Kidney epithelial cell (primary cell): ENCODE data around the gene AGXT. TPM values are rescaled to one million over a fixed set of nuclear protein-coding genes. Genes with fewer than 3 reads are reported as not detected.

Experiments
- DNase-seq: peaks from one replicate; pipeline ENCODE4 v3.0.0-alpha.2; 2010; ENCODE audit warnings: low read depth
- H3K27me3 ChIP-seq: 2 replicates; pipeline ENCODE4 v1.6.0; 2011; ENCODE audit warnings: low read length; ENCODE audit not compliant: control insufficient read depth, insufficient read depth
- H3K36me3 ChIP-seq: 2 replicates; pipeline ENCODE4 v1.5.1; 2011; ENCODE audit warnings: low read length; ENCODE audit not compliant: control insufficient read depth, insufficient read depth
- H3K4me3 ChIP-seq: 2 replicates; pipeline ENCODE4 v1.5.1; 2011; ENCODE audit warnings: low read depth, mild to moderate bottlenecking, control low read depth, low read length
- total RNA-seq: library from RNA; depleted of rRNA; stranded (reverse); fragments of >200 nt; gene quantifications from 2 replicates; pipeline ENCODE4 v1.2.3, GENCODE V29; 2015
- TF ChIP-seq, protein P1 (sequence below): IDR thresholded peaks from 2 replicates; pipeline ENCODE4 v1.5.1; 2011; ENCODE audit warnings: mild to moderate bottlenecking, moderate library complexity, low read length, control low read depth, inconsistent platforms; ENCODE audit not compliant: insufficient read depth, poor library complexity, severe bottlenecking

The AGXT gene
- total RNA-seq, 1 donor from 2014 or later, result 0.25 TPM

DNA sequence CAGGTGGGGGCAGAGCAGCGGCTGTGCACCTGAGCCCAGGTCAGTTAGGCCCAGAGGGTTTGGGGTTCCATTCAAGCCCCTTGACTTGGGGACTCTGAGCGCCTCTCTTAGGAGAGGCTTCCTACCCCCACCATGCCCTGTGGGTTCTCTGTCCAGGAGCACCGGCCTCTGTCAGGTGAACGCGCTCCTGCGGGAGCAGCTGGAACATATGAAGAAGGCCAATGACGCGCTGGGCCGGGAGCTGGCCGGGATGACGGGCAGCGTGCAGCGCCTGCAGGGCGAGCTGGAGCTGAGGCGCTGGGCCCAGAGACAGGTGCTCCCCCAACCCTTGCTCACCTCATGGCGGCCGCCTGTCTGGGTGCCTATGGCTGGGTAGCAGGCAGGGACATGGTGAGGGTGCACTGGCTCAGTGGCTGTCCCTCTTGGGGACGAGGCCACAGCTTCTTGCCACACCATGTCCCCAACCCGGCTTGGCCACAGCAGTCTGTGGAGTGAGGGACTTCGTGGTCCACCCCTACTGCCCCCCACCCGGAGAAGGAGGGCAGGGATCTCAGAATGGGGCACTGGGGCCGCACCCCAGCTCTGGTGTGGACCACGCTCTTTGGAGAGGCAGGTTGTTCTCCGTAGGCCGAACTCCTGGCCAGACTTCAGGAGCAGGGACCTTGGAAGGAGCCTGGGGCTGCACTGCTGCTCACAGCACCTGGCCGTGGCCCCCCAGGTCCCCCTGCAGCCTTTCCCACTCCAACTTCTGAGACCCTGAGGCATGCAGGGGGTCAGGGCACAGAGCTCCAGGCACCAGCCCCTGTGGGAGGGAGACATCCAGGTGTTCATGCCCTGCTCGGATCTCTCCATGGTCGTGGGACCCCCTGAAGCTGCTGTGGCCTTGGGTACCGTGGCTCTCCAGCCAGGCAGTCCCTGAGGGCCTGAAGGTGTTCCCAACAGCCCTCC lies 57.2 kb downstream of the AGXT start:
- TF ChIP-seq, protein P1, sequence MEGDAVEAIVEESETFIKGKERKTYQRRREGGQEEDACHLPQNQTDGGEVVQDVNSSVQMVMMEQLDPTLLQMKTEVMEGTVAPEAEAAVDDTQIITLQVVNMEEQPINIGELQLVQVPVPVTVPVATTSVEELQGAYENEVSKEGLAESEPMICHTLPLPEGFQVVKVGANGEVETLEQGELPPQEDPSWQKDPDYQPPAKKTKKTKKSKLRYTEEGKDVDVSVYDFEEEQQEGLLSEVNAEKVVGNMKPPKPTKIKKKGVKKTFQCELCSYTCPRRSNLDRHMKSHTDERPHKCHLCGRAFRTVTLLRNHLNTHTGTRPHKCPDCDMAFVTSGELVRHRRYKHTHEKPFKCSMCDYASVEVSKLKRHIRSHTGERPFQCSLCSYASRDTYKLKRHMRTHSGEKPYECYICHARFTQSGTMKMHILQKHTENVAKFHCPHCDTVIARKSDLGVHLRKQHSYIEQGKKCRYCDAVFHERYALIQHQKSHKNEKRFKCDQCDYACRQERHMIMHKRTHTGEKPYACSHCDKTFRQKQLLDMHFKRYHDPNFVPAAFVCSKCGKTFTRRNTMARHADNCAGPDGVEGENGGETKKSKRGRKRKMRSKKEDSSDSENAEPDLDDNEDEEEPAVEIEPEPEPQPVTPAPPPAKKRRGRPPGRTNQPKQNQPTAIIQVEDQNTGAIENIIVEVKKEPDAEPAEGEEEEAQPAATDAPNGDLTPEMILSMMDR, result no peak
- Histone ChIP-seq H3K27me3 (peaks cover 12% of the 10 kb centered on the region), H3K4me3 (no peak overlapping the region), H3K36me3 (no peaks in the 10 kb centered on the region)
- no peak for DNase-seq

DNA sequence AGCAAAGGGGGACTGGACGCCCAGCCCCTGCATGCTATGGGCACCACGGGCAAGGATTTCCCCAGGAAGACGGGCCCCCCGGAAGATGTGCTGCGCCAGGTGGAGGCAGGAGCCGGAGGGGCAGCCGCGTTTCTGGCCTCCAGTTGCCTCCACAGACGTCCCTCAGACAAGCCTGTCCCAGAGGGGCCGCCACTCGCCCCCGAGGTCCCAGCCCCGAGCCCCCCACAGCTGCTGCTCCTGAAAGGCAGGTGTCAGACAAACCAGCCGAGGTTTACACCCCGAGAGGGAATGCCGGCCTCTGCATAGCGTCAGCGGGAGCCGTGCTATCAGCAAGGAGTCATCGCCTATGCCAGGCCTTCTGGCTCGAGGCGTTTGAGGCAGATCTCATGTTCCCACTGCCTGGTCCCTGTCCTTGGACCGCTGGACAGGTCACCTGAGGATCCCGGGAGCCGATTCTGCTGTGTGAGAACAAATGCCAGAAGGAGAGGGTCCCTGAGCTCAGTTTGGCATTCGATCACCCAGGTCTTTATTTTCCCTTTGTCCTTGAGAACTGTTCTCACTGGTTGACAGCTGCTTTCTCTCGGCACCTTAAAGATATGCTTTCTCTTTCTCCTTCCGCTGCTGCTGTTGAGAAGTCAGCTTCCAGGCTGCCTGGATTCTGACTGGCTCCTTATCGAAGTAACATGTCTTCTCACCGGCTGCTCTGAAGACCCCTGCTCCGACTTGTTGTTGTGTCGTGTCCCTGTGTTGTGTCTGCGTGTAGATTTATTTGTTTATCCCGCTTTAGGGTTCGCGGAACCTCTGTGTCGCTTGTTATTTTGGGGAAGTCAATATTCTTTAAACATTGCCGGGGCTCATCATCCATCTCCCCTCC lies 58.1 kb downstream of the AGXT start:
- Histone ChIP-seq H3K4me3 (no peak overlapping the region), H3K36me3 (no peaks in the 10 kb centered on the region), H3K27me3 (peaks cover 15% of the 10 kb centered on the region)
- TF ChIP-seq, protein P1, result no peak
- no peak for DNase-seq

DNA sequence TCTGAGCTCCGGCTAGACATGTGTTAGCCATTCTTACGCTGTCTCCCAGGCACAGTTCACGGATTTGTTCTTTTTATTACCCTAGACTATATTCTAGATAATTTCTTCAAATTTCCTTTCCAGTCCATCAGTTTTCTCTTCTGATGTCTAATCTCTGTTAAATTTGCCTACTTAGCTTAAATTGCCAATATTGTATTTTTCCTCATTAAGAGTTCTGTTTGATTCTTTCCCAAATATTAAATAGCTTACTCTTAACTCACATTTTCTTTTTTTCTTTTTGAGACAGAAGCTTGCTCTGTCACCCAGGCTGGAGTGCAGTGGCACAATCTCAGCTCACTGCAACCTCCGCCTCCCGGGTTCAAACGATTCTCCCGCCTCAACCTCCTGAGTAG lies 58.8 kb downstream of the AGXT start:
- TF ChIP-seq, protein P1, result no peak
- DNase-seq, result no peak
- Histone ChIP-seq H3K27me3 (peaks cover 20% of the 10 kb centered on the region), H3K36me3 (no peaks in the 10 kb centered on the region), H3K4me3 (no peak overlapping the region)

DNA sequence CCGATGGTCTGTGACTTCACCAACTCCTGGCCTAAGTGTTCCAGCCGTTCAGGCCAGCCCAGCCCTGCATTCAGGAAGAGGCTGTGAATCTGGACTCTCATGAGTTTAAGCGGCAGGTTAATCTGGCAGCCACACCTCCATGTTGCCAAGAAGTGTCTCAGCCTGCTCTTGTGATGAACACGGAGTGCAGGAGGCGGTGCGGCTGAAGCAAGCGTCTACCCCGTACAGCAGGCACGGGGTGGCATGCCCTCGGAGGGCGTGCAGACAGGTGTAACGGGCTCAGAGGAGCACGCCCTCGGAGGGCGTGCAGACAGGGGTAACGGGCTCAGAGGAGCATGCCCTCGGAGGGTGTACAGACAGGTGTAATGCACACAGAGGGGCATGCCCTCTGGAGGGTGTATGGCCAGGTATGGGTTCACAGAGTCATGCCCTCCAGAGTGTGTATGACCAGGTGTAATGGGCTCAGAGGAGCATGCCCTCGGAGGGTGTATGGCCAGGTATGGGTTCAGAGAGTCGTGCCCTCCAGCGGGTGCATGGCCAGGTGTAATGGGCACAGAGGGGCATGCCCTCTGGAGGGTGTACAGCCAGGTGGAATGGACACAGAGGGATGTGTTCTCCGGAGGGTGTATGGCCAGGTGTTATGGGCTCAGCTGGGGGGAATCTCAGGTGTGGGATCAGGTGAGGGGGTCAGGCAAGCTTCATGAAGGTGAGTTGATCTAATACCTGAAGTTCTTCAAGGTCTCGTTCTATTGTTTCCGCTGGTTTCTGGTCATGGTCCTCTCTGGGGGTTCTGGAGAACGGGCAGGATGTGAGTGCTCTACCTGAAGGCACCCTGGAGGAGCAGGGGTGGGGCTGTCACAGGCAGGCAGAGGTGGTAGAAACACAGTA lies 60.1 kb downstream of the AGXT start:
- H3K36me3 ChIP-seq, result no peaks in the 10 kb centered on the region
- no peak for DNase-seq
- H3K4me3 ChIP-seq, result no peak overlapping the region
- peaks cover 24% of the 10 kb centered on the region for H3K27me3 ChIP-seq
- TF ChIP-seq, protein P1, result no peak

DNA sequence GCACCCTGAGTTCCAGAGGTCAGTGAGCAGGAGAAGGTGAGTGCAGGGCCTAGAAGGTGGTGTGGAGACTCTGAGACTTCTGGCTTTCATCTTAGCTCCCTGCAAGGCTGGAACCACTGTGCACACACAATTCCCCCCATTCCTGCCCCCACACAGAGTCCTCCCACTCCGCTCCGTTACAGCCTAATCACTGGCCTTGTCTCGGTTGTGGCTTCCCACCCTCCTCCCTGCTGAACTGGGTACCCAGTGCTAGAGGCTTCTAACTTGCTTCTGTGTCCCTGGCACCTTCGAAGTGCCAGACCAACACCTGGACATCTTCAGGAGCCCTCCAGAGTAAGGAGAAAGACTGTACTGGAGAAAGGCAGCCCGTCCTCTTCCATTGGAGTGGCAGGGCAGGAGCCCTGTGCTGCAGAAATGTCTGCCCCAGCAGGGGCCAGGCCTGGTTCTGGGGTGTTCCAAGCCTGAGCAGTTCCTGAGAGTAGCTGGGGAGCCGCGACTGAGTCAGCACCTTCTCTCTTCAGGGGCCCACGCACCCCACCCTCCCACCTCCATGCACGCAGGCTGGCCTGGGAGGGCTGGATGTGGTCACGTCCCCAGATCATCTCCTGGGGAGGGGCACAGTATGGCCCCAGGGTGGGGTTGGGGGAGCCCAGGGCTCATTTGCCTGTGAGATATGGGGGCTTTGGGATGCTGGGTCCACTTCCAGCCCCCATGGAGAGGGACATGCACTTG lies 60.9 kb downstream of the AGXT start:
- Histone ChIP-seq H3K4me3 (no peak overlapping the region), H3K27me3 (peaks cover 24% of the 10 kb centered on the region), H3K36me3 (no peaks in the 10 kb centered on the region)
- no peak for DNase-seq
- TF ChIP-seq, protein P1, result no peak
